Activated T-cell treated with anti-CD3 and anti-CD28 coated beads for 24 hours (primary cell): ENCODE measurements around the gene FBXO9.

Experiments used
- DNase-seq: peaks from one replicate; pipeline ENCODE4 v3.0.0-alpha.2; 2020; ENCODE audit warnings: low read depth

FBXO9 gene

DNA sequence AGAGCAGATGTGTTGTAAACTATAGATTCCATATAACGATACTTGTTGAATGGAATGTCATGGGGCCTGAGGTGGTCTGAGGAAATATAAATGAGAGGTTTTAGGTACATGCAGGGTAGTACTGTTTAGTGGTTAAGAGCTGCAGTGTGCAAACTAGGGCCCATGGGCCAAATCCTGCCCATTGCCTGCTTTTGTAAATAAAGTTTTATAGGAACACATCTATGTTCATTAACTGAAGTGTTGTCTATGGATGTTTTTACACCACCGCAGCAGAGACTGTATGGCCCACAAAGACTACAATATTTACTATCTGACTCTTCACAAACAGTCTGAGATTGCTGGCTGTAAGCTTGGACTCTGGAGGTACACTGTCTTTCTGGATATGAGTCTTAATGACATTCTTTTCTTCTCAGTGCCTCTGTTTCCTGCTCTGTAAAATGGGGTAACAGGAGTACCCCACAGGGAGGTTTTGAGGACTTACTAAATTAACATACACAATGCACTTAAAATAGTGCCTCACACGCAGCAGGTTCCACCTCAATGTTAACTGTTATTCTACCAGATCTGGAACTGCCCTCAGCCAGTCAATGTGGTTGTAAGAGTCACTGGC is 70.9 kb downstream of the FBXO9 start:
- DNase-seq: no peak

GRCh38 chr6:53139841-53140413 is 74.7 kb downstream of the FBXO9 start:
- no peak for DNase-seq

- DNase-seq: no peak
These were observed 77.6 kb downstream of the FBXO9 start for GRCh38 chr6:53142810-53143209.

DNA sequence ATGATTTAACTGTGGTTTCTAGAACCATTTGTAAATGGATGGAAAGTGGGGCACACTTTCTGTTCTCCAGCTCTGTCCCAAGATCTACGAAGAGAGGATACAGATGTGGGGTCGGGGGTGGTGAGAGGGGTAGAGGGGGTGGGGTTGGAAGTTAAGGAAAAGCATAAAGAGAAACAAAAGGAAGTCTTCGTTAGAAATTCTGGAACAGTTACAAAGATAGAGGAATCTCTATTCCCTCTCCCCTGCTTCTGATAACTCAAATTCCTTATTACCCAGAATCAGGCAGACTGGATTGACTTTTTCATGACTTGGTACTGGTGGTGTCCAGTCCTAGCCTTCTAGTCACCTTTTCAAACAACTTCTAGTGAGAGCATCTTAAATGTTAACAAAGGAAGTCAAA is 78.5 kb downstream of the FBXO9 start:
- no peak for DNase-seq

GRCh38 chr6:53144802-53145201 is 79.6 kb downstream of the FBXO9 start:
- no peak for DNase-seq

DNA sequence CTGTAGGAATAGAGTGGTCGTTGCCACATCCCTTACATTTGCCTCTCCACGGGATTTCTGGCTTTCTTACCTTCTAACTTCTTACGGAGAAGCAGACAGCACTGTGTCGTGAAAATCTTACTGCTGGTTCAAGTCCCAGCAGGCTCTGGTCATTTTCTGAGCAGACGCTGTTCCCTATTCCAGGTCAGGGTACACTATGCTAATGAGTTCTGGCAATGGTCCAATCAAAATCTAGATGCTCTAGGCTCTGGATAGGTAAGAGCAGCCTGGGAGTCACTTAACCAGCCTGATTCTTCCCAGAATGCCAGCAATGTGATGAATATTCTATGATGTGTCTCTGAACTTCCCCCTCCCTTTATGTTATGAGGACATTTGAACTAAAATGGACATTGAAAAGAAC is 83.5 kb downstream of the FBXO9 start, which contains the start of gene GCM1:
Gene GCM1, minus strand, starts transcription at position 158 of the 400 bp plus-strand sequence. CDS start 3,209 bp downstream, outside the sequence.
- no peak for DNase-seq
